HepG2 (cell line): ENCODE results near the gene RNASE7. TPM values are rescaled to one million over a fixed set of nuclear protein-coding genes. Genes with fewer than 3 reads are reported as not detected.
A peak's percentile ranks its signal among the peaks of the same experiment; 100 is the strongest.

Experiments
- ATF7-NPFF ChIP-seq: sonication (generic); formaldehyde crosslinking; IDR thresholded peaks from 2 replicates; pipeline ENCODE4 v1.8.1; 2023; ENCODE audit warnings: mild to moderate bottlenecking, low read depth, missing genetic modification reagents, moderate library complexity
- CBFB ChIP-seq: sonication (generic); formaldehyde crosslinking; IDR thresholded peaks from 2 replicates; pipeline ENCODE4 v1.4.0; 2020; ENCODE audit warnings: missing genetic modification reagents
- CBX2 ChIP-seq, 2 experiments: fragments of 200-600 bp in 1 of 2; sonication (generic); formaldehyde crosslinking in 1 of 2; IDR thresholded peaks; 2 replicates each; pipeline versions ENCODE4 v1.7.0 to v1.8.1; 2018 to 2022; ENCODE audit warnings: low read depth in 2 of 2, low read length in 1 of 2, mild to moderate bottlenecking in 1 of 2, missing genetic modification reagents in 1 of 2
- DNMT3B ChIP-seq: conservative IDR thresholded peaks from 2 replicates; pipeline ENCODE4 v1.6.1; 2016; ENCODE audit warnings: missing biosample characterization, control low read depth
- FOXM1 ChIP-seq: sonication (generic); formaldehyde crosslinking; IDR thresholded peaks from 2 replicates; pipeline ENCODE4 v1.5.0; 2020; ENCODE audit warnings: missing genetic modification reagents
- HNRNPL ChIP-seq: fragments of 200-400 bp; formaldehyde crosslinking; IDR thresholded peaks from 2 replicates; pipeline ENCODE4 v1.6.1; 2017; ENCODE audit warnings: mild to moderate bottlenecking, low read depth, low read length
- HNRNPUL1 ChIP-seq: fragments of 200-400 bp; formaldehyde crosslinking; IDR thresholded peaks from 2 replicates; pipeline ENCODE4 v1.6.1; 2017; ENCODE audit warnings: low read depth, mild to moderate bottlenecking, low read length, moderate library complexity
- KDM5B ChIP-seq: sonication (generic); formaldehyde crosslinking; IDR thresholded peaks from 2 replicates; pipeline ENCODE4 v1.4.0; 2020; ENCODE audit warnings: missing genetic modification reagents, mild to moderate bottlenecking, borderline replicate concordance
- MLLT10 ChIP-seq: sonication (generic); formaldehyde crosslinking; IDR thresholded peaks from 2 replicates; pipeline ENCODE4 v1.4.0; 2020; ENCODE audit warnings: missing genetic modification reagents
- RBFOX2 ChIP-seq: fragments of 200-400 bp; formaldehyde crosslinking; IDR thresholded peaks from 2 replicates; pipeline ENCODE4 v1.6.1; 2017; ENCODE audit warnings: low read depth, mild to moderate bottlenecking, low read length
- SKI ChIP-seq: fragments of 450-650 bp; IDR thresholded peaks from one replicate; pipeline ENCODE4 v1.6.1; 2018; ENCODE audit warnings: mild to moderate bottlenecking; ENCODE audit not compliant: partially characterized antibody
- SOX6 ChIP-seq, 2 experiments: fragments of 450-650 bp in 1 of 2; sonication (generic) in 1 of 2; formaldehyde crosslinking in 1 of 2; IDR thresholded peaks; 2 replicates each; pipeline versions ENCODE4 v1.4.0 to v1.6.1; 2017 to 2020; ENCODE audit warnings: antibody characterized with exemption in 1 of 2, mild to moderate bottlenecking in 1 of 2, missing genetic modification reagents in 1 of 2
- SUZ12 ChIP-seq: fragments of 150-350 bp; IDR thresholded peaks from 2 replicates; pipeline ENCODE4 v1.6.1; 2014; ENCODE audit warnings: low read depth, low read length
- ZBTB7A ChIP-seq: sonication (generic); formaldehyde crosslinking; IDR thresholded peaks from 2 replicates; pipeline ENCODE4 v1.8.0; 2022; ENCODE audit warnings: mild to moderate bottlenecking, missing genetic modification reagents
- ZKSCAN1 ChIP-seq: fragments of 150-350 bp; IDR thresholded peaks from 2 replicates; pipeline ENCODE4 v1.6.1; 2014; ENCODE audit warnings: low read length
- ZNF430 ChIP-seq: sonication (generic); formaldehyde crosslinking; IDR thresholded peaks from 2 replicates; pipeline ENCODE4 v1.9.0; 2021; ENCODE audit warnings: mild to moderate bottlenecking, missing genetic modification reagents
- polyA plus RNA-seq, 8 experiments: library from polyadenylated mRNA; depleted of rRNA in 3 of 8; stranded (reverse) in 7 of 8; unstranded in 1 of 8; fragments of >200 nt; fragmentation: Illumina TruSeq in 4 of 8; extraction: Trizol in 4 of 8; gene quantifications; 2 replicates each; pipeline versions ENCODE4 v1.2.1 to v1.2.3, GENCODE V29; 2011 to 2016; ENCODE audit warnings: low read depth in 4 of 8, missing spikeins in 1 of 8, mixed read lengths in 1 of 8; ENCODE audit not compliant: insufficient read depth in 1 of 8
- total RNA-seq, 5 experiments: library from RNA; depleted of rRNA; stranded (reverse); fragments of >200 nt; fragmentation: Illumina TruSeq; extraction: Trizol; gene quantifications; 2 replicates each; pipeline ENCODE4 v1.2.3, GENCODE V29; 2016; ENCODE audit warnings: low read depth in 1 of 5
- TF ChIP-seq, protein P1 (sequence below): sonication (generic); formaldehyde crosslinking; IDR thresholded peaks from 2 replicates; pipeline ENCODE4 v1.5.0; 2020; ENCODE audit warnings: missing genetic modification reagents
- TF ChIP-seq, protein P2 (sequence below): sonication (generic); formaldehyde crosslinking; IDR thresholded peaks from 2 replicates; pipeline ENCODE4; 2020; ENCODE audit warnings: missing genetic modification reagents, mild to moderate bottlenecking, borderline replicate concordance
- TF ChIP-seq, protein P3 (sequence below): sonication (generic); formaldehyde crosslinking; IDR thresholded peaks from 2 replicates; pipeline ENCODE4 v1.4.0; 2020; ENCODE audit warnings: mild to moderate bottlenecking, missing genetic modification reagents
- TF ChIP-seq, protein P4 (sequence below): IDR thresholded peaks from 2 replicates; pipeline ENCODE4 v1.6.1; 2016; ENCODE audit warnings: missing genetic modification reagents, missing compliant biosample characterization
- TF ChIP-seq, protein P5 (sequence below): IDR thresholded peaks from 2 replicates; pipeline ENCODE4 v1.6.1; 2016; ENCODE audit warnings: mild to moderate bottlenecking

The RNASE7 gene
- total and polyA plus RNA-seq, 2 of the 13 experiments (the other 11 are each of a cell fraction or from before 2014, with no cell fraction given): 0.04 TPM; not detected in 1

DNA sequence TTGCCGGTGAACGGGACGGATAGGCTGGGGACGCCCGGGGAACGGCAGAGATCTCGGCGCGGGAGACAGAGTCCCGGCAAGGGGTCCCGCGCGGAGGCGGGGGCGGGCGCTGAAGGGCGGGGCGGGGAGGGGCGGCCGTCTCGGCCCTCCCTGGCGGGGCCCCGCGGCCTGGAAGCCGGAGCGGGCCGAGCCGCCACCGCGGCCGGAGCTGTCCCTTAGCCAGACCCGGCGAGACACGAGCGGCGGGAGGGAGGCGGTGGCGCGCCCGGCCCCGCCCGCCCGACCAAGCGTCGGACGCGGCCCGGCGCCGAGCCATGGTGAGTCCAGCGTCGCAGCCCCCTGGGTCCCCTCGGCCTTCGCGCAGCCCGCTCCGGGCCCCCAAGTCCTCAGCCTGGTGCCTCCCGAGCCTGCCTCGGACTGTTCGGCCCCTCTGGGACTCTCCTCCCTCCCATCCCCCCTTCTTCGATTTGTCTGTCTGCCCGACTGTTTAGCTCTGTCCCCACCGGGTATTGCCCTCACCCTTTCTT is 28.0 kb downstream of the RNASE7 start, which contains the start of gene ARHGEF40 (continued):
- TF ChIP-seq, protein P1, sequence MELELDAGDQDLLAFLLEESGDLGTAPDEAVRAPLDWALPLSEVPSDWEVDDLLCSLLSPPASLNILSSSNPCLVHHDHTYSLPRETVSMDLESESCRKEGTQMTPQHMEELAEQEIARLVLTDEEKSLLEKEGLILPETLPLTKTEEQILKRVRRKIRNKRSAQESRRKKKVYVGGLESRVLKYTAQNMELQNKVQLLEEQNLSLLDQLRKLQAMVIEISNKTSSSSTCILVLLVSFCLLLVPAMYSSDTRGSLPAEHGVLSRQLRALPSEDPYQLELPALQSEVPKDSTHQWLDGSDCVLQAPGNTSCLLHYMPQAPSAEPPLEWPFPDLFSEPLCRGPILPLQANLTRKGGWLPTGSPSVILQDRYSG (CRISPR knock-in tag): no peak
- peak; percentile 4; the same call in 1 of the 2 replicates for TF ChIP-seq CBFB (CRISPR knock-in tag)
- TF ChIP-seq CBX2 (IDR thresholded peaks at IDR 0.05; ENCODE audit: low read depth, low read length): no peak
- TF ChIP-seq CBX2 (CRISPR knock-in tag; IDR thresholded peaks at IDR 0.05; ENCODE audit: low read depth): no peak
- no peak for TF ChIP-seq ZNF430 (CRISPR knock-in tag)
- no peak for TF ChIP-seq FOXM1 (CRISPR knock-in tag)
- TF ChIP-seq, protein P2, sequence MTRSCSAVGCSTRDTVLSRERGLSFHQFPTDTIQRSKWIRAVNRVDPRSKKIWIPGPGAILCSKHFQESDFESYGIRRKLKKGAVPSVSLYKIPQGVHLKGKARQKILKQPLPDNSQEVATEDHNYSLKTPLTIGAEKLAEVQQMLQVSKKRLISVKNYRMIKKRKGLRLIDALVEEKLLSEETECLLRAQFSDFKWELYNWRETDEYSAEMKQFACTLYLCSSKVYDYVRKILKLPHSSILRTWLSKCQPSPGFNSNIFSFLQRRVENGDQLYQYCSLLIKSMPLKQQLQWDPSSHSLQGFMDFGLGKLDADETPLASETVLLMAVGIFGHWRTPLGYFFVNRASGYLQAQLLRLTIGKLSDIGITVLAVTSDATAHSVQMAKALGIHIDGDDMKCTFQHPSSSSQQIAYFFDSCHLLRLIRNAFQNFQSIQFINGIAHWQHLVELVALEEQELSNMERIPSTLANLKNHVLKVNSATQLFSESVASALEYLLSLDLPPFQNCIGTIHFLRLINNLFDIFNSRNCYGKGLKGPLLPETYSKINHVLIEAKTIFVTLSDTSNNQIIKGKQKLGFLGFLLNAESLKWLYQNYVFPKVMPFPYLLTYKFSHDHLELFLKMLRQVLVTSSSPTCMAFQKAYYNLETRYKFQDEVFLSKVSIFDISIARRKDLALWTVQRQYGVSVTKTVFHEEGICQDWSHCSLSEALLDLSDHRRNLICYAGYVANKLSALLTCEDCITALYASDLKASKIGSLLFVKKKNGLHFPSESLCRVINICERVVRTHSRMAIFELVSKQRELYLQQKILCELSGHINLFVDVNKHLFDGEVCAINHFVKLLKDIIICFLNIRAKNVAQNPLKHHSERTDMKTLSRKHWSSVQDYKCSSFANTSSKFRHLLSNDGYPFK (CRISPR knock-in tag): no peak
- TF ChIP-seq HNRNPUL1: no peak
- TF ChIP-seq ZBTB7A (CRISPR knock-in tag): no peak
- TF ChIP-seq SOX6 (IDR thresholded peaks at IDR 0.05): no peak
- no peak for TF ChIP-seq SOX6 (CRISPR knock-in tag; IDR thresholded peaks at IDR 0.05)
- no peak for TF ChIP-seq MLLT10
- TF ChIP-seq, protein P3, sequence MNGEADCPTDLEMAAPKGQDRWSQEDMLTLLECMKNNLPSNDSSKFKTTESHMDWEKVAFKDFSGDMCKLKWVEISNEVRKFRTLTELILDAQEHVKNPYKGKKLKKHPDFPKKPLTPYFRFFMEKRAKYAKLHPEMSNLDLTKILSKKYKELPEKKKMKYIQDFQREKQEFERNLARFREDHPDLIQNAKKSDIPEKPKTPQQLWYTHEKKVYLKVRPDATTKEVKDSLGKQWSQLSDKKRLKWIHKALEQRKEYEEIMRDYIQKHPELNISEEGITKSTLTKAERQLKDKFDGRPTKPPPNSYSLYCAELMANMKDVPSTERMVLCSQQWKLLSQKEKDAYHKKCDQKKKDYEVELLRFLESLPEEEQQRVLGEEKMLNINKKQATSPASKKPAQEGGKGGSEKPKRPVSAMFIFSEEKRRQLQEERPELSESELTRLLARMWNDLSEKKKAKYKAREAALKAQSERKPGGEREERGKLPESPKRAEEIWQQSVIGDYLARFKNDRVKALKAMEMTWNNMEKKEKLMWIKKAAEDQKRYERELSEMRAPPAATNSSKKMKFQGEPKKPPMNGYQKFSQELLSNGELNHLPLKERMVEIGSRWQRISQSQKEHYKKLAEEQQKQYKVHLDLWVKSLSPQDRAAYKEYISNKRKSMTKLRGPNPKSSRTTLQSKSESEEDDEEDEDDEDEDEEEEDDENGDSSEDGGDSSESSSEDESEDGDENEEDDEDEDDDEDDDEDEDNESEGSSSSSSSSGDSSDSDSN (CRISPR knock-in tag): no peak; the same call in 1 of the 2 replicates
- TF ChIP-seq SUZ12: no peak
- TF ChIP-seq ZKSCAN1: no peak
- peak; percentile 39 for TF ChIP-seq SKI
- TF ChIP-seq, protein P4, sequence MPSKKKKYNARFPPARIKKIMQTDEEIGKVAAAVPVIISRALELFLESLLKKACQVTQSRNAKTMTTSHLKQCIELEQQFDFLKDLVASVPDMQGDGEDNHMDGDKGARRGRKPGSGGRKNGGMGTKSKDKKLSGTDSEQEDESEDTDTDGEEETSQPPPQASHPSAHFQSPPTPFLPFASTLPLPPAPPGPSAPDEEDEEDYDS: no peak
- 0 out of 2 replicates have a peak, but pooled peaks have one; percentile 7 for TF ChIP-seq KDM5B (CRISPR knock-in tag)
- TF ChIP-seq DNMT3B (CRISPR knock-in tag): no peak
- TF ChIP-seq ATF7-NPFF (CRISPR knock-in tag): peak; percentile 60
- TF ChIP-seq, protein P5, sequence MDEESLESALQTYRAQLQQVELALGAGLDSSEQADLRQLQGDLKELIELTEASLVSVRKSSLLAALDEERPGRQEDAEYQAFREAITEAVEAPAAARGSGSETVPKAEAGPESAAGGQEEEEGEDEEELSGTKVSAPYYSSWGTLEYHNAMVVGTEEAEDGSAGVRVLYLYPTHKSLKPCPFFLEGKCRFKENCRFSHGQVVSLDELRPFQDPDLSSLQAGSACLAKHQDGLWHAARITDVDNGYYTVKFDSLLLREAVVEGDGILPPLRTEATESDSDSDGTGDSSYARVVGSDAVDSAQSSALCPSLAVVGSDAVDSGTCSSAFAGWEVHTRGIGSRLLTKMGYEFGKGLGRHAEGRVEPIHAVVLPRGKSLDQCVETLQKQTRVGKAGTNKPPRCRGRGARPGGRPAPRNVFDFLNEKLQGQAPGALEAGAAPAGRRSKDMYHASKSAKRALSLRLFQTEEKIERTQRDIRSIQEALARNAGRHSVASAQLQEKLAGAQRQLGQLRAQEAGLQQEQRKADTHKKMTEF: no peak
- peak; percentile 76 for TF ChIP-seq RBFOX2
- no peak for TF ChIP-seq HNRNPL
